Measurements from ENCODE around the gene TRIM37.

TRIM37 gene

GRCh38 chr17:59110973-59111372 is 4.3 kb upstream of the TRIM37 start:
- no peak for DNase-seq (ENCODE audit: low read depth in 2 of 2)
- TF ChIP-seq CTCF (IDR thresholded peaks at IDR 0.05; ENCODE audit: low read depth, low read length), result no peak
- no peak overlapping the region for H3K4me3 ChIP-seq (replicated peaks in 1 of 2; ENCODE audit: low read depth in 2 of 2, low read length in 2 of 2)

- no peak for TF ChIP-seq CTCF (IDR thresholded peaks at IDR 0.05; ENCODE audit: low read depth, low read length)
- no peak for DNase-seq (ENCODE audit: low read depth in 2 of 2)
- no peak overlapping the region for H3K4me3 ChIP-seq (replicated peaks in 1 of 2; ENCODE audit: low read depth in 2 of 2, low read length in 2 of 2)
These were observed 1.9 kb upstream of the TRIM37 start for GRCh38 chr17:59108400-59109102.

- DNase-seq (ENCODE audit: low read depth in 2 of 2), result no peak
- no peak for TF ChIP-seq CTCF (IDR thresholded peaks at IDR 0.05; ENCODE audit: low read depth, low read length)
- H3K4me3 ChIP-seq (replicated peaks in 1 of 2; ENCODE audit: low read depth in 2 of 2, low read length in 2 of 2), result peak overlapping the region; percentile 91 to 97
These were observed 608 bp upstream of the TRIM37 start for GRCh38 chr17:59107306-59107670.

GRCh38 chr17:59105852-59106462 is 723 bp downstream of the TRIM37 start:
- peak; percentile 47 to 56 for DNase-seq (ENCODE audit: low read depth in 2 of 2)
- peak overlapping the region; percentile 91 to 97 for H3K4me3 ChIP-seq (replicated peaks in 1 of 2; ENCODE audit: low read depth in 2 of 2, low read length in 2 of 2)
- TF ChIP-seq CTCF (IDR thresholded peaks at IDR 0.05; ENCODE audit: low read depth, low read length), result no peak

- DNase-seq (ENCODE audit: low read depth in 2 of 2), result no peak
- H3K4me3 ChIP-seq (replicated peaks in 1 of 2; ENCODE audit: low read depth in 2 of 2, low read length in 2 of 2), result no peak overlapping the region
- TF ChIP-seq CTCF (IDR thresholded peaks at IDR 0.05; ENCODE audit: low read depth, low read length), result no peak
These were observed 5.5 kb downstream of the TRIM37 start for GRCh38 chr17:59101178-59101577.

- TF ChIP-seq CTCF (IDR thresholded peaks at IDR 0.05; ENCODE audit: low read depth, low read length), result no peak
These were observed 8.8 kb downstream of the TRIM37 start for GRCh38 chr17:59097876-59098275.

More at GRCh38 chr17:59097876-59098275, 8.8 kb downstream of the TRIM37 start:
- no peak overlapping the region for H3K4me3 ChIP-seq (replicated peaks in 1 of 2; ENCODE audit: low read depth in 2 of 2, low read length in 2 of 2)
- no peak for DNase-seq (ENCODE audit: low read depth in 2 of 2)
